ENCODE results near the gene CDKN1C. TPM values are rescaled to one million over a fixed set of nuclear protein-coding genes. Genes with fewer than 3 reads are reported as not detected.

The CDKN1C gene
- polyA plus RNA-seq, 1 of the 3 experiments (the other 2 are of a cell fraction): 1.6 TPM

DNA sequence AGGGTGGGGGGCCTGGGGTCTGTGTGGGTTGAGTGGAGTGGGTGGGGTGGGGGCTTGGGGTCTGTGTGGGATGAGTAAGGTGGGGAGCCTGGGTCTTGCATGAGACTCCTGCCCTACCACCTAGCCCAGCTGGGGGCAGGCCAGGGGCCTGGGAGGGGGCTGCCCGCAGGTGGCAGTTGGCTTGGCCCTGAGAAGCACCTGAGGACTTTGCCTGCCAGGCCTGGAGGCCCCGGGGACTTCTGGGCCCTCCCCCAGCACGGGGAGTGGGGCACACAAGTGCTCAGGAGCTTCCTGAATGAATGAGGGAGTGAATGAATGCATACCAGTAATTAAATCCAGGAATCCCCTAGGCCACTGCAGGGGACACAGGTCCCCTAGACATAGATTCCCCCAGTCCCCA lies 37.1 kb upstream of the CDKN1C start:
- H3K4me3 ChIP-seq (ENCODE audit: low read depth in 2 of 2, low read length in 1 of 2): no peak overlapping the region
- H3F3A ChIP-seq (replicated peaks; ENCODE audit: insufficient read depth): no peaks in the 10 kb centered on the region
- H3K9ac ChIP-seq: no peak overlapping the region
- 80% methylated on average over 1 of the region's 3 CpGs for WGBS (ENCODE audit: low lambda C conversion rate)
- no peaks in the 10 kb centered on the region for H3K36me3 ChIP-seq (replicated peaks in 1 of 2; ENCODE audit: control insufficient read depth in 1 of 2, insufficient read depth in 2 of 2, low read length in 1 of 2)
- H3K9me2 ChIP-seq: no peaks in the 10 kb centered on the region
- H3K4me2 ChIP-seq: no peak overlapping the region
- DNase-seq: no peak
- H4K20me1 ChIP-seq (ENCODE audit: insufficient read depth): no peaks in the 10 kb centered on the region
- CTCF ChIA-PET: interaction anchor here (1.3 kb wide), 1 partner anchor 495 kb away, joined by 3 read pairs; no protein-coding TSS in a partner anchor
- no peak overlapping the region for H2AFZ ChIP-seq (ENCODE audit: low read depth)
- H3K27ac ChIP-seq (ENCODE audit: low read depth in 2 of 2, low read length in 1 of 2): no peak overlapping the region
- no peaks in the 10 kb centered on the region for H3K9me3 ChIP-seq
- no peak for TF ChIP-seq MXI1 (IDR thresholded peaks at IDR 0.05; ENCODE audit: low read depth, low read length)
- TF ChIP-seq JUND (IDR thresholded peaks at IDR 0.05): no peak
- TF ChIP-seq, protein P1, sequence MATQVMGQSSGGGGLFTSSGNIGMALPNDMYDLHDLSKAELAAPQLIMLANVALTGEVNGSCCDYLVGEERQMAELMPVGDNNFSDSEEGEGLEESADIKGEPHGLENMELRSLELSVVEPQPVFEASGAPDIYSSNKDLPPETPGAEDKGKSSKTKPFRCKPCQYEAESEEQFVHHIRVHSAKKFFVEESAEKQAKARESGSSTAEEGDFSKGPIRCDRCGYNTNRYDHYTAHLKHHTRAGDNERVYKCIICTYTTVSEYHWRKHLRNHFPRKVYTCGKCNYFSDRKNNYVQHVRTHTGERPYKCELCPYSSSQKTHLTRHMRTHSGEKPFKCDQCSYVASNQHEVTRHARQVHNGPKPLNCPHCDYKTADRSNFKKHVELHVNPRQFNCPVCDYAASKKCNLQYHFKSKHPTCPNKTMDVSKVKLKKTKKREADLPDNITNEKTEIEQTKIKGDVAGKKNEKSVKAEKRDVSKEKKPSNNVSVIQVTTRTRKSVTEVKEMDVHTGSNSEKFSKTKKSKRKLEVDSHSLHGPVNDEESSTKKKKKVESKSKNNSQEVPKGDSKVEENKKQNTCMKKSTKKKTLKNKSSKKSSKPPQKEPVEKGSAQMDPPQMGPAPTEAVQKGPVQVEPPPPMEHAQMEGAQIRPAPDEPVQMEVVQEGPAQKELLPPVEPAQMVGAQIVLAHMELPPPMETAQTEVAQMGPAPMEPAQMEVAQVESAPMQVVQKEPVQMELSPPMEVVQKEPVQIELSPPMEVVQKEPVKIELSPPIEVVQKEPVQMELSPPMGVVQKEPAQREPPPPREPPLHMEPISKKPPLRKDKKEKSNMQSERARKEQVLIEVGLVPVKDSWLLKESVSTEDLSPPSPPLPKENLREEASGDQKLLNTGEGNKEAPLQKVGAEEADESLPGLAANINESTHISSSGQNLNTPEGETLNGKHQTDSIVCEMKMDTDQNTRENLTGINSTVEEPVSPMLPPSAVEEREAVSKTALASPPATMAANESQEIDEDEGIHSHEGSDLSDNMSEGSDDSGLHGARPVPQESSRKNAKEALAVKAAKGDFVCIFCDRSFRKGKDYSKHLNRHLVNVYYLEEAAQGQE (IDR thresholded peaks at IDR 0.05; ENCODE audit: low read depth, low read length): no peak
- TF ChIP-seq, protein P2, sequence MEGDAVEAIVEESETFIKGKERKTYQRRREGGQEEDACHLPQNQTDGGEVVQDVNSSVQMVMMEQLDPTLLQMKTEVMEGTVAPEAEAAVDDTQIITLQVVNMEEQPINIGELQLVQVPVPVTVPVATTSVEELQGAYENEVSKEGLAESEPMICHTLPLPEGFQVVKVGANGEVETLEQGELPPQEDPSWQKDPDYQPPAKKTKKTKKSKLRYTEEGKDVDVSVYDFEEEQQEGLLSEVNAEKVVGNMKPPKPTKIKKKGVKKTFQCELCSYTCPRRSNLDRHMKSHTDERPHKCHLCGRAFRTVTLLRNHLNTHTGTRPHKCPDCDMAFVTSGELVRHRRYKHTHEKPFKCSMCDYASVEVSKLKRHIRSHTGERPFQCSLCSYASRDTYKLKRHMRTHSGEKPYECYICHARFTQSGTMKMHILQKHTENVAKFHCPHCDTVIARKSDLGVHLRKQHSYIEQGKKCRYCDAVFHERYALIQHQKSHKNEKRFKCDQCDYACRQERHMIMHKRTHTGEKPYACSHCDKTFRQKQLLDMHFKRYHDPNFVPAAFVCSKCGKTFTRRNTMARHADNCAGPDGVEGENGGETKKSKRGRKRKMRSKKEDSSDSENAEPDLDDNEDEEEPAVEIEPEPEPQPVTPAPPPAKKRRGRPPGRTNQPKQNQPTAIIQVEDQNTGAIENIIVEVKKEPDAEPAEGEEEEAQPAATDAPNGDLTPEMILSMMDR (IDR thresholded peaks at IDR 0.05): no peak
- no peak for TF ChIP-seq FOXJ3 (CRISPR knock-in tag; IDR thresholded peaks at IDR 0.05)
- no peak for TF ChIP-seq RFX5 (IDR thresholded peaks at IDR 0.05; ENCODE audit: low read length)
- H3K79me2 ChIP-seq (ENCODE audit: insufficient read depth): no peaks in the 10 kb centered on the region
- H3K4me1 ChIP-seq (ENCODE audit: control insufficient read depth in 1 of 2, insufficient read depth in 2 of 2, low read depth in 1 of 2, low read length in 1 of 2): peaks cover 0 to 12% of the 10 kb centered on the region in 2 experiments; a peak in 1 of 4 replicates
- POLR2A ChIA-PET: no interaction called here
- H3K27me3 ChIP-seq (ENCODE audit: insufficient read depth): no peaks in the 10 kb centered on the region

DNA sequence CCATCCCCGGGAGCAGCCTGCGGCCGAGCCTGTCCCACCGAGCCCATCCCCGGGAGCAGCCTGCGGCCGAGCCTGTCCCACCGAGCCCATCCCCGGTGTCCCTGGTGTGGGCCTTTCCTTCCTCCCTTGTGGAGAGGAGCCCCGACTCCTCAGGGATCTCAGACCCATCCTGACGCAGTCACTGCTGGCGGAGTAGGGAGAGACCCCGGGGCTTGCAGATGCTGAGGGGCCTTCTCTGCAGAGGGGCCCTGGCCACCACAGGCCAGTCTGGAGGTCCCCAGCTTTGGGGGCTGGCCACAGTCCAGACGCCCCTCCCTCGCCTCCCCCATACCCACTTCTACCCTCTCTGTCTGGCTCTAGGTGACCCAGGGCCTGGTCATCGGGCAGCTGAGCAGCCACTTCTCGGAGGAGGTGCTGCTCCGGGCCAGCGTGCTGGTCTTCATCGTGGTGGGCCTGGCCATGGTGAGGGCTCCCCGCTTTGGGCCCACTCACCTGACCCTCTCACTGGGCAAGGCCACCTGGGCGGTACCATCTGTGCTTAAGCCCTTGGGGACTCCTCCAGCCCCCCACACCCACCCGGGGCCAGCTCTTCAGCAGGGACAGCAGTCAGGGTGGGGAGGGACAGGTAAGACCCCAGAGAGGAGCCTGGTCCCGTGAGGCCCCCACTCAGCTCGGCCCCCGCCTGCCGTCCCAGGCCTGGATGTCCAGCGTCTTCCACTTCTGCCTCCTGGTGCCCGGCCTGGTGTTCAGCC lies 36.3 kb upstream of the CDKN1C start:
- no peaks in the 10 kb centered on the region for H3K79me2 ChIP-seq (ENCODE audit: insufficient read depth)
- no peak overlapping the region for H3K4me2 ChIP-seq
- peaks cover 0 to 12% of the 10 kb centered on the region in 2 experiments; a peak in 1 of 4 replicates for H3K4me1 ChIP-seq (ENCODE audit: control insufficient read depth in 1 of 2, insufficient read depth in 2 of 2, low read depth in 1 of 2, low read length in 1 of 2)
- POLR2A ChIA-PET: no interaction called here
- no peak for DNase-seq
- TF ChIP-seq, protein P3, sequence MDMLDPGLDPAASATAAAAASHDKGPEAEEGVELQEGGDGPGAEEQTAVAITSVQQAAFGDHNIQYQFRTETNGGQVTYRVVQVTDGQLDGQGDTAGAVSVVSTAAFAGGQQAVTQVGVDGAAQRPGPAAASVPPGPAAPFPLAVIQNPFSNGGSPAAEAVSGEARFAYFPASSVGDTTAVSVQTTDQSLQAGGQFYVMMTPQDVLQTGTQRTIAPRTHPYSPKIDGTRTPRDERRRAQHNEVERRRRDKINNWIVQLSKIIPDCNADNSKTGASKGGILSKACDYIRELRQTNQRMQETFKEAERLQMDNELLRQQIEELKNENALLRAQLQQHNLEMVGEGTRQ (IDR thresholded peaks at IDR 0.05; ENCODE audit: borderline replicate concordance, low read depth, low read length): no peak
- TF ChIP-seq RCOR1 (IDR thresholded peaks at IDR 0.05; ENCODE audit: low read length) (no peak), EZH2phosphoT487 (IDR thresholded peaks at IDR 0.05; ENCODE audit: borderline replicate concordance, low read depth) (no peak), JUND (IDR thresholded peaks at IDR 0.05) (no peak), TCF12 (IDR thresholded peaks at IDR 0.05) (no peak), SIN3A (IDR thresholded peaks at IDR 0.05; ENCODE audit: borderline replicate concordance, low read depth, low read length) (no peak), POLR2AphosphoS5 (IDR thresholded peaks at IDR 0.05; ENCODE audit: low read depth, low read length) (no peak), TEAD4 (IDR thresholded peaks at IDR 0.05; ENCODE audit: borderline replicate concordance, insufficient read depth) (no peak), RFX5 (IDR thresholded peaks at IDR 0.05; ENCODE audit: low read length) (no peak)
- TF ChIP-seq, protein P2 (IDR thresholded peaks at IDR 0.05): no peak
- H3K27ac ChIP-seq (ENCODE audit: low read depth in 2 of 2, low read length in 1 of 2): no peak overlapping the region
- no peaks in the 10 kb centered on the region for H4K20me1 ChIP-seq (ENCODE audit: insufficient read depth)
- CTCF ChIA-PET: interaction anchor here (1.0 to 2.5 kb wide), 2 partner anchors 8 to 40 kb away, joined by 3 to 8 read pairs; no protein-coding TSS in a partner anchor
- no peak overlapping the region for H3K4me3 ChIP-seq (ENCODE audit: low read depth in 2 of 2, low read length in 1 of 2)
- no peaks in the 10 kb centered on the region for H3K9me2 ChIP-seq
- no peaks in the 10 kb centered on the region for H3K36me3 ChIP-seq (replicated peaks in 1 of 2; ENCODE audit: control insufficient read depth in 1 of 2, insufficient read depth in 2 of 2, low read length in 1 of 2)
- no peaks in the 10 kb centered on the region for H3F3A ChIP-seq (replicated peaks; ENCODE audit: insufficient read depth)
- no peak overlapping the region for H3K9ac ChIP-seq
- H3K27me3 ChIP-seq (ENCODE audit: insufficient read depth): no peaks in the 10 kb centered on the region
- H2AFZ ChIP-seq (ENCODE audit: low read depth): no peak overlapping the region
- no peaks in the 10 kb centered on the region for H3K9me3 ChIP-seq
- no CpG with 5 or more reads among the region's 29 CpGs for WGBS (ENCODE audit: low lambda C conversion rate)

Measured in SK-N-SH (cell line).